Epithelial cell of esophagus (primary cell): ENCODE results near the gene MAST1.
A peak's percentile ranks its signal among the peaks of the same experiment; 100 is the strongest.

Experiments used
- DNase-seq: peaks from one replicate; pipeline ENCODE4 v3.0.0; 2010; ENCODE audit warnings: low read depth
- H3K4me3 ChIP-seq: 2 replicates; pipeline ENCODE4 v1.5.1; 2011; ENCODE audit warnings: mild to moderate bottlenecking, low read length, control low read depth
- TF ChIP-seq, protein P1 (sequence below): IDR thresholded peaks from 2 replicates; pipeline ENCODE4 v1.5.1; 2011; ENCODE audit warnings: low read depth, mild to moderate bottlenecking, low read length, control low read depth, inconsistent platforms; ENCODE audit not compliant: insufficient read depth; ENCODE audit errors: missing control alignments

Gene MAST1

DNA sequence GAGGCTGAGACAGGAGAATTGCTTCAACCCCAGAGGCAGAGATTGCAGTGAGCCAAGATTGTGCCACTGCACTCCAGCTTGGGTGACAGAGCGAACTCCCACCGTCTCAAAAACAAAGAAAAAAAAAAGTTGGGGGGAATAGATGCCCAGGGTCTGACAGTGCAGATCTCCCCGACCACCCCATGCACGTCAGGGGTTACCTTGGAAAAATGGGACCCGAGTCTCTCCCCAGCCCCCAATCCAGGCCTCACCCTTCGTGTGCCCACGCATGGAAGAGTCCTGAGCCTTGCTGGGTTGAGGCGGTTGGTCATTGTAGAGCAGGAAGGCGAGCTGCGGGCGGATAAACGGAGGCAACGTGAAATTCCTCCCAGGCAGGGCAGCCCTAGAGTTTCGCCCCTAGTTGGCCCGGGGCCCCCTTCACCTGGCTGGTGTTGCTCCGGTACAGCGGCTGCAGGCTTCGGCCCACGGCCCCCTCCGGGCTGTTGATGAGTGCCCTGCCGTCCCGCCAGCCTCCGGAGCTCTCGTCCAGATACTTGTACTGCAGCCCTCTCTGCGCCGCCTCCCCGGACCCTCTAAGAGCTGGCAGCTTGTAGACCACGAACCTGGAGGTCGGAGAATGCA is 42.3 kb downstream of the MAST1 start:
- TF ChIP-seq, protein P1, sequence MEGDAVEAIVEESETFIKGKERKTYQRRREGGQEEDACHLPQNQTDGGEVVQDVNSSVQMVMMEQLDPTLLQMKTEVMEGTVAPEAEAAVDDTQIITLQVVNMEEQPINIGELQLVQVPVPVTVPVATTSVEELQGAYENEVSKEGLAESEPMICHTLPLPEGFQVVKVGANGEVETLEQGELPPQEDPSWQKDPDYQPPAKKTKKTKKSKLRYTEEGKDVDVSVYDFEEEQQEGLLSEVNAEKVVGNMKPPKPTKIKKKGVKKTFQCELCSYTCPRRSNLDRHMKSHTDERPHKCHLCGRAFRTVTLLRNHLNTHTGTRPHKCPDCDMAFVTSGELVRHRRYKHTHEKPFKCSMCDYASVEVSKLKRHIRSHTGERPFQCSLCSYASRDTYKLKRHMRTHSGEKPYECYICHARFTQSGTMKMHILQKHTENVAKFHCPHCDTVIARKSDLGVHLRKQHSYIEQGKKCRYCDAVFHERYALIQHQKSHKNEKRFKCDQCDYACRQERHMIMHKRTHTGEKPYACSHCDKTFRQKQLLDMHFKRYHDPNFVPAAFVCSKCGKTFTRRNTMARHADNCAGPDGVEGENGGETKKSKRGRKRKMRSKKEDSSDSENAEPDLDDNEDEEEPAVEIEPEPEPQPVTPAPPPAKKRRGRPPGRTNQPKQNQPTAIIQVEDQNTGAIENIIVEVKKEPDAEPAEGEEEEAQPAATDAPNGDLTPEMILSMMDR, result no peak
- peak overlapping the region; percentile 86 for H3K4me3 ChIP-seq
- no peak for DNase-seq

DNA sequence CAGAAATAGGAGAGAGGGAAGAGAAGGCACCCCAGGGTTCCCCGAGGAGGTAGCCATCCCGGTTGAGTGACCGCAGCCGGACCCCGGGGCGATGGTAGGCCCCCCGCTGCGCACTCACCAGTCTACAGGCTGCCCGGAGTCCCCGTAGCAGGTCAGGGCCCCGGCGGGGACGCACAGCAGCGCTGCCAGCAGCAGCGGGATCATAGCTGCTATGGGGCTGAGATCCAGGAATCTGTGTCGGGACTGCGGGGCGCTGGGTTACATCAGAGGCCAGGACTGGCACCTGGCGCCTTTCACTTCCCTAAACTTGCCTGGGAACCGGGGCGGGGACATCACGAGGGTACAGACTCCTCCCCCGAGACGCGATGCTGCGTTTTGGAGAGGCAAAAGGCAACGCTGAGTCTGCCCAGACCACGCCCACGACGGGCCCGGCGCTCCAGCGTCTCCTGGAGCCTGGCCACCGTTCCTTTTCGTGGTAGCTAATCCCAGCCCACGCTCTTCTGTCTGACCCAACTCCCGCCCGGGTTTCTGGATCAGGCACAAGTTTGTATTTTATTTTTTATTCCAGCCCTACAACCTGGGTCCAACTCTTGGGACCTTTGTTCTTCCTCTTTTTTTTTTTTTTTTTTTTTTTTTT is 43.0 kb downstream of the MAST1 start, which contains the start of gene DNASE2:
Gene DNASE2, minus strand, starts transcription at position 278 of the 637 bp plus-strand sequence. Its CDS starts 74 bp downstream, at position 204.
- TF ChIP-seq, protein P1, result no peak
- DNase-seq, result peak; percentile 97
- H3K4me3 ChIP-seq, result peak within 1 kb of the TSS; percentile 86

DNA sequence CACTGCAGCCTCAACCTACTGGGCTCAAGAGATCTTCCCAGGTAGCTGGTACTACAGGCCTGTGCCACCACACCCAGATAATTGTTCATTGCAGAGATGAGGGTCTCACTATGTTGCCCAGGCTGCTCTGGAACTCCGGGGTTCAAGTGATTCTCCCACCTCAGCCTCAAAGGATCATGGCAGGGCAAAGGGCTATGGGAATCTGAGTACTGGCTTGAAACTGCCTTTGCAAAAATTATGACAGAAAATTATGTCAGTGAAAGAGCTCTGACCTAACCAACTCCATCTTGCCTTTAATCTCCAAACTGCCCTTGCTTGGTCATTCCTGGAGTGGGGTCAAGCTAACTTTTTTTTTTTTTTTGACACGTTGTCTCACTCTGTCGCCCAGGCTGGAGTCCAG is 44.3 kb downstream of the MAST1 start:
- no peak overlapping the region for H3K4me3 ChIP-seq
- no peak for DNase-seq
- TF ChIP-seq, protein P1, result no peak

DNA sequence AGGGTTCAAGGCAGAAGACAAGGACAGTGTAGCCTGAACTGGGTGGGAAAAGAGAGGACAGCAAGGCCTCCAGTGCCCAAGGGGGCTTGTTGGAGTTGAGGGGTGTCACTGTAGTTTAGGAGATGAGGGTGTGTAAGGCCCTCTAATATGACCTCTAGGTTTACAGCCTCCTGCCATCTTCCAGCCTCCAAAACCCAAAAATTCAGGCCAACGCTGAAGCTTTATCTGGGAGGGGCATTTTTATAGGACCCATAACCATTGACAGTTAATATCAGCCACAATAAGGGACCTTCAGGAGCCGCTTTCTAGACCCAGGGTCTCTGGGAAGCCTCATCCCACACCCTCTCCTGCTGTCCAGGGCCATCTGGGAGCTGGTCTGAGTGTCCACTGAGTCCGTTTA is 45.9 kb downstream of the MAST1 start:
- no peak for DNase-seq
- TF ChIP-seq, protein P1, result no peak
- no peak overlapping the region for H3K4me3 ChIP-seq

DNA sequence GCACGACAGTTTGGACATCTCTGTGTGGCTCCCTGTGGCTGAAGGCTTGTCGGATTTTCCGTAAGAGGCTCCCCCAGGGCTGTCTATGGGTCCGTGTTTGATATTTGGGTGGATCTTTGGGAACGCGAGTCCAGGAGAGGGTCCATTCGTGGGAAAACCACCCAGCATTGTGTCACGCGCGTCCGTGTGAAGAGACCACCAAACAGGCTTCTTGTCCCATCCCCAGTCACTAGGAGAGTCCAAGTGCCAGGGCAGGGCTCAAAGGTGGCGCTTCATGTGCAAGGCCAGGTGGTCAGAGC is 46.3 kb downstream of the MAST1 start:
- TF ChIP-seq, protein P1, result no peak
- no peak for DNase-seq
- H3K4me3 ChIP-seq, result peak overlapping the region; percentile 38

DNA sequence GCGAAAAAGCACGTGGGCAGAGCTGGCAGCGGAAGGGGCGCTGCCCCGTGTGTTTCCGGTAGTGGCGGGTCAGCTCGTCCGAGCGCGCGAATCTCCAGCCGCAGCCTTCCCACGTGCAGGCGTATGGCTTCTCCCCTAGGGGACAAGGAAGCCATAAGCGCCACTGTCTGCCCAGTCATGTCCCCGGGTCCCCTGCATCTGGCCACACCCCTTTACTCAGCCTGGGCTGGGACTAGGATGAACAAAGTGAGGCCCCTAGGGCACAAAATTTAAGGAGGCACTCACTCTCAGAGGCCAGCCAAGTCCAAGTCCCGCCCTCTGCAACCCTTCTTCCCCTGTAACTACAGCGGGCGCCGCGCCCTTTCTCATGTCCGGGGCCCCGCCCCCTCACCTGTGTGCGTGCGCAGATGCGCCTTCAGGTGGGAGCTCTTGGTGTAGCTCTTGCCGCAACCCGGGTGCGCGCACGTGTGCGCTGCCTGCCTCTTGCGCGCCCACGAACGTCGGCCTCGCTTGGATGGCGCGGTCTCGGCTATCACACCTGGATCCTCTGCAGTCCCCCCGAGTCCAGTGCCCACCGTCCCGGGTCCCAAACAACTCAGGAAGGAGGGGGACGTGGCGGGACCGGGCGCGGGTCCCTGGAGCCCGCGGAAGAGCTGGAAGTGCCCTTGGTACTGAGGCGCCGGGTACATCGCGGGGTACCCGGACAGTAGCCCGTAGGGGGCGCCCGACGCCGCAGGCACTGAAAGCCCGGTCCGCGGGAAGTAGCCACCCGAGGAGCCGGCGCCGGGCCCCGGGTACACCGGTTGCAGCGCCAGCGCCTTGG is 46.8 kb downstream of the MAST1 start:
- TF ChIP-seq, protein P1, result peak; percentile 35
- H3K4me3 ChIP-seq, result peak overlapping the region; percentile 38
- peak; percentile 93 for DNase-seq
